ENCODE data around the gene LRRC34.

The LRRC34 gene

GRCh38 chr3:169812332-169813235 lies at the start of gene LRRC34, which contains the start of gene LRRIQ4:
Gene LRRC34 (minus strand): TSS chr3:169812904. CDS start chr3:169812548, 356 bp downstream.
Gene LRRIQ4 (plus strand): TSS chr3:169812870. CDS start chr3:169821922, 9,052 bp downstream.
- DNase-seq, result peak; percentile 14 to 72

- DNase-seq, result no peak
These were observed 49.2 kb upstream of the LRRC34 start for GRCh38 chr3:169861871-169862270.

GRCh38 chr3:169857811-169858210 lies 45.1 kb upstream of the LRRC34 start:
- no peak for DNase-seq

- no peak for DNase-seq
These were observed 42.8 kb upstream of the LRRC34 start for GRCh38 chr3:169855514-169855913.

GRCh38 chr3:169850618-169851017 lies 37.9 kb upstream of the LRRC34 start:
- DNase-seq, result no peak

- no peak for DNase-seq
These were observed 36.0 kb upstream of the LRRC34 start for GRCh38 chr3:169848741-169849140.

- no peak for DNase-seq
These were observed 35.2 kb upstream of the LRRC34 start for GRCh38 chr3:169847896-169848295.

- DNase-seq, result no peak
These were observed 33.9 kb upstream of the LRRC34 start for GRCh38 chr3:169846458-169847193.

- no peak for DNase-seq
These were observed 30.3 kb upstream of the LRRC34 start for GRCh38 chr3:169842960-169843359.

- DNase-seq, result no peak
These were observed 28.5 kb upstream of the LRRC34 start for GRCh38 chr3:169841171-169841570.

- no peak for DNase-seq
These were observed 25.9 kb upstream of the LRRC34 start for GRCh38 chr3:169838511-169839030.

- no peak for DNase-seq
These were observed 24.2 kb upstream of the LRRC34 start for GRCh38 chr3:169836942-169837275.

- no peak for DNase-seq
These were observed 23.6 kb upstream of the LRRC34 start for GRCh38 chr3:169836078-169836941.

GRCh38 chr3:169835533-169835932 lies 22.8 kb upstream of the LRRC34 start:
- DNase-seq, result no peak

- DNase-seq, result no peak
These were observed 15.0 kb upstream of the LRRC34 start for GRCh38 chr3:169827712-169828111.

- no peak for DNase-seq
These were observed 12.6 kb upstream of the LRRC34 start for GRCh38 chr3:169825316-169825715.

GRCh38 chr3:169822983-169823382 lies 10.3 kb upstream of the LRRC34 start:
- DNase-seq, result no peak

GRCh38 chr3:169822540-169822939 lies 9.8 kb upstream of the LRRC34 start:
- DNase-seq, result no peak

GRCh38 chr3:169822091-169822490 lies 9.4 kb upstream of the LRRC34 start:
- no peak for DNase-seq

- no peak for DNase-seq
These were observed 5.6 kb upstream of the LRRC34 start for GRCh38 chr3:169818316-169818715.

- DNase-seq, result no peak
These were observed 3.0 kb upstream of the LRRC34 start for GRCh38 chr3:169815590-169816150.

GRCh38 chr3:169813757-169814517 lies 1.2 kb upstream of the LRRC34 start:
- peak in 1 of 2 donors; percentile 71 for DNase-seq

Measured in bone marrow (tissue), 2 donors.